HG03097 (cell line): ENCODE data around the gene RBM4B.
"Not testable (repeated sequence)": the region's sequence is repeated elsewhere in the genome, so short reads cannot be mapped to it uniquely, and the experiment has no call there.

Source experiments
- ATAC-seq: cut with Tn5 transposase; IDR thresholded peaks from one replicate; pipeline ENCODE4 v1.9.1; 2021; ENCODE audit not compliant: unreplicated experiment, low FRiP score

Gene RBM4B, protein sequence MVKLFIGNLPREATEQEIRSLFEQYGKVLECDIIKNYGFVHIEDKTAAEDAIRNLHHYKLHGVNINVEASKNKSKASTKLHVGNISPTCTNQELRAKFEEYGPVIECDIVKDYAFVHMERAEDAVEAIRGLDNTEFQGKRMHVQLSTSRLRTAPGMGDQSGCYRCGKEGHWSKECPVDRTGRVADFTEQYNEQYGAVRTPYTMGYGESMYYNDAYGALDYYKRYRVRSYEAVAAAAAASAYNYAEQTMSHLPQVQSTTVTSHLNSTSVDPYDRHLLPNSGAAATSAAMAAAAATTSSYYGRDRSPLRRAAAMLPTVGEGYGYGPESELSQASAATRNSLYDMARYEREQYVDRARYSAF

DNA sequence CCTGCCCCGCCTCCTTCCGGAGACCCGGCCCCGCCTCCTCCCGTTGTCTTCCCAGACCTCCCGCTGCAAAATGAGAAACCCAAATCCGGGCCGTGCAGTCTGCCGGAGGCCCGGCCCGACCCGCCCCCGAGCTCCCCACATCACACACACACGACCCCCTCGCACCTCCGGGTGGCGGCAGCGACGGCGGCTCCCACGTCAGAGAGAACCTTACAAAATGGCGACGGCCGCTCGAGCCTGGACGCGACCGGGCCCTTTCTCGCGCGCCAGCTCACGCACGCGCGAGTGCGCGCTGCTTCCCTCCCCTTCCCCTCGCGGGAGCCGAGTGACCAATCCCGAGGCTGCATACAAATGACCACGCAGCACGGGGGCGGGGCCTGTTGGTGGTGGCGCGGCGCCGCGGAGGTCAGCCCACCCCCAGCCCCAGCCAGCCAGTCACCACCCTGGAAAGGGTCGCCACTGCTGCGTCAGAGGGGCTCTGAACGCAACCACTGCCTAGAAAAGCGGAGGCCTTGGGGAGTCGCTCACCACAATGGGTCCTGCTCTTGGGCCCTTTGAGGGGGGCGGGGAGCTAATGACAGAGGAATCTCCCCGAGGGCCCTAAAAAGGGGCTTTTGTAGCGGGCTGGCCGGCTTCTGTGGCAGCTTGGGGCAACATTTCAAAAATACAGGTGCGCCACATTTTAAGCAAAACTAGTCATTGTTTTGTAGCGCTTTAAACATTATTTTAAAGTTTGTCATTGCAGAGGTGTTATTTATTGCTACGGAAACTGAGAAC, at the start of gene RBM4B:
RBM4B (minus strand) TSS at position 289 of the 777 bp plus-strand sequence. CDS start 808 bp downstream, outside the sequence.
- ATAC-seq = peak; percentile 77

DNA sequence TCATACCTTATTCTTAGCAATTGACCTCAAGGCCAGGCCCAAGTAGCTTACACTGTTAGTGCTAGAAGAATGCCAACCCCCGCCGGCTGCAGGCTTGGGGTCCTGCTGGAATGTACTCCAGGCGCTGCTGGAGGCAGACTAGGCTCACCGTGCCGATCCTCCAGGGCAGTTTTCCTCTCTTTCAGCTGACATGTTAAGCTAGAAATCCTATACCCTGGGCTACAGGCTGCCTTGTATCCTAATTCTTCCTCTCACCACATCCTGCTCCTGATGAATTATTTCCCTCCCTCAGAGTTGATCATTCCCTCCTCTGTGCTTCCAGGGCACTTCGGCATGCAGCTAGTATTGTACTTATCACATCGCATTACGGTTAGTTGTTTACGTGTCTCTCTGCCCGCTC, 48.0 kb upstream of the RBM4B start:
- ATAC-seq = no peak

DNA sequence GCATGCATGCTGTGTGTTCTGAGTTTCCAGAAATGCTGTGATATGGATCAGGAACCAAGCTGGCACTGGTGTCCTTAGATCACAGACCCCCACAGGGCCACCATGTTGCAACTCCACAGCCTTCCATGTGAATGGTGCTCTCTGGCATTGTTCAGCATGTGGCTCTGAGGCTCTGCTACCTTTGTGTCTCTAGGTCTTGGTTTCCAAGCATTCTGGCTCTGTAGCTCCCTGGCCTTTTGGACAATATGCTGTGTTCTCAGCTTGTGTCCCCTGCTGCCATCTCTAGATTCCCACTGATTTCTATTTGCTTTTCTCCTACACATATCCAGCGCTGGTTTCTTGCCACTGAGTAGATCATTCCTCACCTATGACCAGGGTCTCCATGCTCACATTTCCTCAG, 47.4 kb upstream of the RBM4B start:
- ATAC-seq = no peak

DNA sequence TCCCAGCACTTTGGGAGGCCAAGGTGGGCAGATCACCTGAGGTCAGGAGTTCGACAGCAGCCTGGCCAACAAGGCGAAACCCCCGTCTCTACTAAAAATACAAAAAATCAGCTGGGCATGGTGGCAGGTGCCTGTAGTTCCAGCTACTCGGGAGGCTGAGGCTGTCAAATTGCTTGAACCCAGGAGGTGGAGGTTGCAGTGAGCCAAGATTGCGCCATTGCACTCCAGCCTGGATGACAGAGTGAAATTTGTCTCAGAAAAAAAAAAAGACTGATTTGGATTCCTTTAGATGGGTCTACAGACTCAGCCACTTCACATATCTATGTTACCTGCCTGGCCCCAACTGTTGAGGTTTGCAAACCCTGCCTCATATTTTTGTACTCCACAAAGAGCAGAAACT, 46.5 kb upstream of the RBM4B start:
- not testable (repeated sequence) for ATAC-seq

DNA sequence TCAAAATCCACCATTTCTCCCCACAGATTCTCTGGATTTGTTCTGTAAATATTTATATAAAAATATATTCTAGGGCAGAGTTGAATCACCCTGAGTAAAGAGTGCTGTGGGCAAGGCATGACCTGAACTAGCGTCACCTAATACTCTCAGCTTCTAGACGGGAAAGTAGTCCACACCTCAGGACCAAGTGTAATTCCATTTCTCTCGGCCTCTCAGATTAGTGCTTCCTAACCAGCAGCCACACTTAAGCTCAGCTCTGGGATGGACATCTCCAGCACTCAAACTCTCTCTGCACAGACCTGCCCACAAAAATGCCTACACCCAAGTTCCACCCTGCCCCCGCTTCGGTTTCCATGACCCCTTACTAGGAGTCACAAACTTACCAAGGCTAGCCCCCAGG, 46.0 kb upstream of the RBM4B start:
- ATAC-seq = no peak

DNA sequence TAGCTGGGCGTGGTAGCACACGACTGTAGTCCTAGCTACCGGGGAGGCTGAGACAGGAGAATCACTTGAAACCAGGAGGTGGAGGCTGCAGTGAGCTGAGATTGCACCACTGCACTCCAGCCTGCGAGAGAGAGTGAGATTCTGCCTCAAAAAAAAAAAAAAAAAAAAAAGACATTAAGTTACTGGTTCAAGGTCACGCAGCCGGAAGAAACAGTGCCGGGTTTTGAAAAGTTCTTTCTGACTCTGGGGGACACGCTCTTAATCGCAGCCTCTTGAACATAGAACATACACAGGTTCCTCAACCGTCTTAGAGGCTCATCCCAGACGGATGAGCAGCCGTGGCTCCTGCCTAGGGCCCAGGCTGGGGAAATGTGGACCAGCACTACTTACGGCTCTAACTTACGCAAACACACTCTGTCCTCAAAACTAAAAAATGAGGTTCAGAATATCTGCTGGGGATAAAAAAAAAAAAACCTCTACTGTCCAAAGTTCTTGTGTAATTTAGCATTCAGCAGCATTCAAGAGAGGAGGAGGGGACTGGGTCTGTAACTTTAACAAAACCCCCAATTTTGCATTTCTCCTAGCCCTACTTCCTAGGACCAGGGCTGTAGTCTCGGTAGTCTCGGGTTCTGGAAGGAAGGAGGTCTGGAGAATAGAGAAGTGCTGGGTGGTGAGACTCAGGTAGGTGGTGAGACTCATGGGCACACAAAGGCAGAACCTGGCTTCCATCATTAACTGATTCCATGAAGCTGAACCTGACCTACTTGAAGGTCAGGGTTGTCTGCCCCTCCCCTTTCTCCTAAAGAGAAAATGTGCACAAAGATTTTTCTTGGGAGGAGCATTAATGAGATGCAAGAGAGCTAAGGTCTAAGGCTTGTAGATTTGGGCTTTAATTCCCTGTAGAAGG, 45.3 kb upstream of the RBM4B start:
- no peak for ATAC-seq

DNA sequence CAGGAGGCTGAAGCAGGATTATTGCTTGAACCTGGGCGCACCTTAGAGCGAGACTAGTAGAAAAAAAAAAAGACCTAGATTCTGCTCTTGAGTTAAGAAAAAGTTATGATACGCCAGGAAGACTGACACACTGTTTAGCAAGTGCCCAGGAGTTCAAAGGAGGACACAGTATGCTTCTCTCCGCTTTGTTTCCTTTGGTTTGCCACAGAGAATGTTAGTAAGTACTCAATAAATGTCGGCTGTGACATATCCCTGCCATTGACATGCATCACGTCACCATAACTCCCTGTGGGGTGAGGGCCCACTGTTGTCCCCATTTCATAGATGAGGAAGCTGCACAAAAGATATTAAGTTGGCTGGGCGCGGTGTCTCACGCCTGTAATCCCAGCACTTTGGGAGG, 44.3 kb upstream of the RBM4B start:
- ATAC-seq = no peak

DNA sequence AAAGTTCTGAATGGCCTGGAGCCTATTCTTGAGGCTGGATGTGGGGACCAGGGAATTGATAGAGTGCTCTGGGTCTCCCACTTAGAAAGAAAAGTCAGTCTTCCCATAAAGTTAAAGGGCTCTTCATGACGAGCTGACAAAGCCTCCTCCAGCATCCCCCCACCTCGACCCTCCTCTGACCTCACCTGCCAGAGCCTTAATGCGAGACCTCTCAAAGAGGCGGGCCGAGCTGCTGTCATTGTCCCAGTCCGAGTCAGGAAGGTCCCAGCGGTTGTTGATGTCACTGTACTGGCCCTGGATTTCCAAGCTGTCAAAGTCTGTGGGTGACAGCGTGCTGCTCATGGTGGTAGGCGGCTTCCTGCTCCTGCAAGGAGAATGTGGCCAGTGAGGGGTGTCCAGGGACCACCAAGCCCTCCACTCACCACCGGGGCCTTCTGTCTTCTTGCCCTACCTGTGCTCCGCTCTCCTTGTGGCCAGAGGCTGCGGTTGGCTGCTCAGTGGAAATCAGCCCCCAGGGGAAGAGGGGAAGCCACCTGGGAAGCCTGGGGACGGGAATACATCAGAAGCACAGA, 43.3 kb upstream of the RBM4B start:
- ATAC-seq = no peak

DNA sequence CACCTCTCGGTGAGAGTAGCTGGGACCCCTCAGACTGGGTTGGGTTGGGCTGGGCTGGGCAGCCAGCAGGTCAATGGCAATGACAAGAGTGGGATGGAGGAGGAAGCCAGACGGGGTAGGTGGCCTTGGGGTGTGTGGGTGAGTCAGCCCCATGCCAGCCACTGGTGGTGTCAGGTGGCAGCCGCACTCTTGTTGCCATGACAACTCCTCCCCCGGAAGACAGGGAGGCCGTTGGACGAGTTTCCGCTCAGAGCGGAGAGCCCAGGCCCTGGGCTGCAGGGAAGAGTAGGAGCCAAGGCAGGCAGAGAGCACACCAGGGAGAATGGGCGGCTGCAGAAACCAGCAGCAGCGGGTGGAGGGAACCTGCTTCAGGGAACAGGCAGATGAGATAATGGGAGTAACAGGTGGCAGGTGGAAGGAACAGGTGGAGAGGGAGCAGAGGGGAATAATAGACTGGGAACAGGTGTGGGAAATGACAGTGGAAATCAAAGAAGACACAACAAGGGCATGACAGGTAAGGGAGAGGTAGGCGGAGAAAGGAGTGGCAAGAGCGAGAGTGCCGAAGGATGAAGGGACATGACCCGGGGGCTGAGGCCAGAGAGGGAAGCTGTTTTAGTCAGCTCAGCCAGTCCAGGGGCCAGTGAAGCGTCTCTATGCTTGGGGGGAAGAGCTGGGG, 42.7 kb upstream of the RBM4B start:
- ATAC-seq = no peak

DNA sequence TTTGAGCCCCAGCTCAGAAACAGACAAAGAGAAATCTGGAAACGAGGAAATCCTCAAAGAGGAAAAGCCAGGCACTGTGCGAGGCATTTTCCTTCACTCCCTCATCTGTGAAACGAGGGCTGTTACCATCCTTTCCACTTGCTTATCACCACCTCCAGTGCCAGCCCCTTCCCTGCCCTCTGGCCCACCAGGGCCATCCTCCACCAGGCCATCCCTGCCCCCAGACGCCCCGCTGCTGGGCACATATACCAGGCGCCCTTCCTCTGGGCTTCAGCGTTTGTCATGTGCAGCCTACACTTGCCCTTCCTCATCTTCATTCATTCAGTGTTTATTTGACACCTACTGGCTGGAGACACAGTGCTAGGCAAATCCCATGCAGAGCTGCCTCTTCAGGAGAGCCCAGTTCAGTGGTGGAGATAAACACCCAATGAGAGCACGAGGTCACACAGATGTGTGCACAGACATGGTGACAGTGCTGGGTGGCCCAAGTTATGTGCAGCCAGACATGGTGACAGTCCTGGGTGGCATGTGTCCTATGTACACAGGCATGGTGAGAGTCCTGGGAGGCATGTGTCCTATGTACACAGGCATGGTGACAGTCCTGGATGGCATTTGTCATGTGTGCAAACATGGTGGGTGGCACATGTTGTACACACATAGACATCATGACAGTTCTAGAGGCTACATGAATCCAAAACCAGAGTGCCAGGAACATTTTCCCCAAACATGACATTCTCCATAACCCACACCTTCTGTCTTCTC, 41.6 kb upstream of the RBM4B start:
- ATAC-seq = no peak

DNA sequence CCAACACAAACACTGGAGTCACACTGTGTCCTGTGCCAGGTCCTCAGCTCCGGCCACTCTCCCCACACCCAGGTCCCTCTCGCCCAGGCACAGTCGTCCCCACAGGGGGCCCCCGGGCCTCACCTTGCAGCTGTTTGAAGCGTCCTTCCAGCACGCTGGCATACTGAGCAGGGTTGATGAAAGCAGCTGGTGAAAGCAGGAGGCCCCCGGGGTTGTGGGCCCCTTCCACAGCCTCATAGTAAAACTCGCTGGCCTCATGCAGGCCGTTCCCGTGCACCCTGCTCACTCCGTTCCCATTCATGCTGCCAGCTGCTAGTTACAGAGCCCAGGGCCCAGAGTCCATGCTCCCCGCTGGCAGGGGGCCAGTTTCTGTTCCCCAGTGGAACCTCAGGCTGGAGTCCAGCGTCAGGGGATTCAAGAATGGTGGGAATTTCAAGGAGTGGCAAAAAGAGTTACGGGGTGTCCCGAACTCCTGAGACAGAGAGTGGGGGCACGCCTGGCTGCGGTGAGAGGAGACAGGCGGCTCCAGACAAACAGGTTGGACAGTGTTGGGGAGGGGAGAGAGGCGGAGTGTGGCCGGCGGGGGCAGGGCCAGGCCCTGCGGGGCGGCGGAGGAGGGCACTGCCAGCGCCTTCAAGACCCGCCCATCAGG, 40.8 kb upstream of the RBM4B start:
- no peak for ATAC-seq

DNA sequence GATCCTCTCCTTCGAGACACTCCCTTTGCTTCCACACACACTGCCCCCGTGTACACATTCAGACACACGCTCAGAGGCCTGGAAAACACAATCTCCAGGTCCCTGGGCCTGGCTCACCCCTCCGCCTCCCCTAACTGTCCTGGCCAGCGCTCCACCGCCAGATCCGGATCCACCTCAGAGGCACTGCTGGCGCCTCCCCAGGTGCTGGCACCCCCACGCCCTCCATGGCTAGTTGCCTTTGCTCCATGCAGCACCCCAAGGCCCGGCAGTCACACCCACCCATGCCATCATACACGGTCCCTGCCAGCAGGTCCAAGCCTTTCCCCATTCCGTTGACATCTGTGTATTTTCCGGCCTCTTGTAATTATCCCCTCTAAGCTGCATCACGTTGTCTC, 40.2 kb upstream of the RBM4B start:
- ATAC-seq = no peak

DNA sequence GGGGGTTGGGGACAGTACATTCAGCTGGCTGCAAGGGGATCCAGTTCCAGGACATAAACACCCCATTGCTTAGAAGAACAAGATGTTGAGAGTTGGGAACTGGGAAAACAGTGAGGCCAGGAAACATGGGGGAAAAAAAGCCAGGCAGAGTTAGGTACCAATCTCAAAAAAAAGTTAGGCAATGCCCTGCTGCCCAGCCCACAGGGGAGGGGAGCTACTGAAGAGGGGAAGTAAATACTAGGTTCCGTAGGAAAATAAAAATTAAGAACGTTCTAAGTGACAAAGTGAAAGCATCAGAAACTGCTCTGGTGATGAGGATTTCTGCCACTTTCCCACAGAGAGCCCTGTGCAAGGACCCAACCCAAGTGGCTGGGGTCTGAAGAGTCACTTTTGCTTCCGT, 39.3 kb upstream of the RBM4B start:
- no peak for ATAC-seq

DNA sequence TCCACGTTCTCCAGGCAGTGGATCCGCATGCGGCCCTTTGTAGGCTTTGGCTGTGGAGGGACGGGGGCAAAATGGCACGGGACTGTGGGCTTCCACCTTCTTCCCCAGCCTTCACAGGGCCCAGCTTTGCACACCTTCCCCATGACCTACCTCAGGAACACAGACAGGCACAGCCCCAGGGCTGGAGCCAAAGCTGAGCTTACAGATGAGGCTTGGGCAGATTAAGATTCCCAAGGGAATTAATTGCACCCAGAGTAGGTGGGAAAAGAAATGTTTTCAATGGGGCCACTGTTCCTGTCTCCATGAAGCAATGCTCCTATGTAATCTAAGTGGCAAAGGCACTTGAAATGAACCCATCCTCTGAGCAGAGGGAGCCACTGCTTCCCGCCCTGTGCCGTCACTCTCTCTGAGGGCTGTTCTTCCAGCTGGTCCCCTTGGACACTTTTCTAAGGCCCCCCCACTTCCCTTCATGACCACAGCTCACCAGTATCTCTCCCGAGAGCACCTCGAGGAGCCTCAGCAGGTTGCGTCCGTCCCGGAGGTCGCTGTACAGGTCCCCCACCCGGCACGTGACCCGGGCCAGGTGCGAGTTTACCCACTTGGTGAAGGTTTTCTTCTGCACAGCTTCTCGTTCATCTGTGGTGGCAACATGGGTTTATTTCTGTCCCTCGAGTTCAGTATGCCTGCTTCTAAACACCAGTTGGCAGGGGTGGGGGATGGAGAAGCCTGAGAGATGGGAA, 37.8 kb upstream of the RBM4B start:
- ATAC-seq = no peak

DNA sequence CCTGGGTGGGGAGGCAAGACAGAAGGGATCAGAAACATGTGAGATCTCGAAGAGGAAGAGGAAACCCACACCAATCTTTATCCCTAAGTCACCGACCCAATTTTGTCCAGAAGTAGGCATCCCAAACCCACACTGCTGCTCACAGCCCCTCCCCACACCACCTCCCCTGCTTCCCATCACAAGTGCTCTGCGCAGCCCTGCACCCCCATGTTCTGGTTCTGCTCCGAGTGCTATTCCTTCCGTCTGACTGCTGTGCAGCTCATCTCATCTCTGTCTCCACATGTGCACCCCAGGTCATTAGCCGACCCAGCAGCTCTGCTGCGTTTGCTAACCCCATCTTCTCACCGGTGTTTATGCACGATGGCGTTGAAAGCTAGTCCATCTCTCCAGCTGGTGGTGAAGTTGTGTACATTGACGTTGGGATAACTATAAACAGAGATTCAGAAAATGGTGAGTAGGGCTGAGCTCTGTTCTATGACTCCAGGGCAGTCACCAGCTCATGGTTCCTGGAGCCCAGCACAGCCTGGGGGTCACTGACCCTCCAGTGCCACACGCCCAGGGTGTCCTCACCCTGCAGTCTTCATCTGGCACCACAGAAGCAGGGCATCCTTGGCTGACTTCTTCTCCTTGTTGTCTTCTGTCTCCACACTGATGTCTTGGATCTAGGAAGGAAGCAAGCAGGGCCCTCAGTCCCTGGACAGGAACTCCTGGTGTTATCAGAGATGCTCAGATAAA, 36.2 kb upstream of the RBM4B start:
- ATAC-seq = no peak

DNA sequence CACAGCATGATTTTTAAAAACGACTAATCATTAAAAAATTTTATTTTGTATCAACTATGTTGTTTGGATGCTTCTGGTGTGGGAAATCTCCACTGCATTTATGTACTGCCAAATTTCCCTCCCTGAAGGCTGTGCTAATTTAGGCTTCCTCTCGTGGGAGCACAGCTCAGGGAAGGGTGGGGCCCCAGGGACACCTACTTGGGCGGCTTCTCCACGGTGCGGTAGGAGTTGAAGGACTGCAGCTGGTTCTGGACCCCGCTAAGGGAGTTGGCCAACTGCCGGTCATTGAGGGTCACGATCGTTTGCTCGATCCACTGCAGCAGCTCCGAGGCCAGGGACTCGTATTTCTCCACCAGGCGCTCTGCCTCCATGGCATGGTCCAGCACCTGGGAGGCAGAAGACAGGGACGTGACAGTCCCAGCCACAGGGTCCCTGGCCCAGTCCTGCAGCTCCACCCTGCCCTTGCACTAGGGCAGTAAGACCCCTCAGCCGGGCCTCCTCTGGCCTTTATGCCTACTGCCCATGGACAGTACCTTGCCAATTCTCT, 32.8 kb upstream of the RBM4B start:
- no peak for ATAC-seq

DNA sequence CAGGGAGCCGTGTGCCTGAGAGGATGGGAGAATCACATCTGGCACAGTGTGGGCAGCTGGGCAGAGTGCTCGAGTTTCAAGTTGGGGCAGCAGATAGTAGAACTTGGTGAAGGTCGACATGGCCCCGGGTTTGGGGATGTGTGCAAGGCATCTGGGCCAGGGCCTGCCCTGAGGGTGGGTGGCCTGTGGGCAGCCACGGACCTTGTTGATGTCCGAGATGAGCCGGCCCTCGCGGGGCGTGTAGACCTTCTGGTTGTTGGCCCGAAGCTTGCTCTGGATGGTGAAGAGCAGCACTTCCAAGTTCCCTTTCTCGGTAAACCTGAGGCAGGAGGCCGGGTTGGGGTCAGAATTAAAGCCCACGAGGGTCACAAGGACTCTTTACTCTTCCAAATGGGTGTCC, 31.0 kb upstream of the RBM4B start:
- ATAC-seq = no peak
